CD4-positive, alpha-beta memory T cell (primary cell): ENCODE measurements around the gene MCU. TPM values are rescaled to one million over a fixed set of nuclear protein-coding genes. Genes with fewer than 3 reads are reported as not detected.
A peak's percentile ranks its signal among the peaks of the same experiment; 100 is the strongest.

Experiments used
- CTCF ChIA-PET: fragments of 350-600 bp; sonication (Branson Sonifier 250); formaldehyde crosslinking; loops from one replicate; lab custom pipeline; 2021; ENCODE audit warnings: inconsistent platforms; ENCODE audit not compliant: partially characterized antibody; lab: Charles Lee
- POLR2A ChIA-PET: fragments of 350-600 bp; sonication (Branson Sonifier 250); formaldehyde crosslinking; loops from one replicate; lab custom pipeline; 2021; ENCODE audit not compliant: partially characterized antibody; lab: Charles Lee
- DNase-seq, 5 donors: peaks; one replicate each; pipeline versions ENCODE4 v3.0.0 to v3.0.0-alpha.2; 2020 to 2022; ENCODE audit warnings: mixed read lengths in 1 of 5
- H3K27ac ChIP-seq: one replicate; pipeline ENCODE4 v1.7.0; 2013; ENCODE audit warnings: low read depth, low read length
- H3K27me3 ChIP-seq: 2 replicates; pipeline ENCODE4 v1.7.0; 2013; ENCODE audit warnings: mild to moderate bottlenecking, low read length, moderate library complexity; ENCODE audit not compliant: insufficient read depth
- H3K36me3 ChIP-seq: 2 replicates; pipeline ENCODE4 v1.7.0; 2013; ENCODE audit warnings: mild to moderate bottlenecking, low read length, moderate library complexity; ENCODE audit not compliant: insufficient read depth
- H3K4me1 ChIP-seq: 2 replicates; pipeline ENCODE4 v1.7.0; 2013; ENCODE audit warnings: mild to moderate bottlenecking, low read length, moderate library complexity; ENCODE audit not compliant: insufficient read depth
- H3K4me3 ChIP-seq, 2 donors: one replicate each; pipeline ENCODE4 v1.7.0; 2013; ENCODE audit warnings: low read length in 2 of 2, mild to moderate bottlenecking in 1 of 2
- H3K9me3 ChIP-seq, 2 donors: one replicate each; pipeline ENCODE4 v1.7.0; 2013; ENCODE audit warnings: low read length in 2 of 2, control low read depth in 1 of 2; ENCODE audit not compliant: control insufficient read depth in 1 of 2
- H3K27ac Mint-ChIP-seq, 7 donors: one replicate each; pipeline ENCODE4 v1.8.0; 2020 to 2021; ENCODE audit warnings: mixed read lengths in 7 of 7, mild to moderate bottlenecking in 6 of 7, inconsistent platforms in 3 of 7, moderate library complexity in 3 of 7
- H3K27me3 Mint-ChIP-seq, 2 donors: one replicate each; pipeline ENCODE4 v1.8.0; 2020 to 2021; ENCODE audit warnings: mixed read lengths in 2 of 2
- H3K36me3 Mint-ChIP-seq, 2 donors: one replicate each; pipeline ENCODE4 v1.8.0; 2020 to 2021; ENCODE audit warnings: mixed read lengths in 2 of 2, inconsistent platforms in 1 of 2, mild to moderate bottlenecking in 1 of 2
- H3K4me1 Mint-ChIP-seq, 4 donors: one replicate each; pipeline ENCODE4 v1.8.0; 2020 to 2021; ENCODE audit warnings: mixed read lengths in 4 of 4, mild to moderate bottlenecking in 1 of 4
- H3K4me3 Mint-ChIP-seq, 8 donors: one replicate each; pipeline ENCODE4 v1.8.0; 2020 to 2021; ENCODE audit warnings: mixed read lengths in 8 of 8, mild to moderate bottlenecking in 7 of 8, moderate library complexity in 6 of 8, inconsistent platforms in 3 of 8
- H3K9me3 Mint-ChIP-seq, 8 donors: one replicate each; pipeline ENCODE4 v1.8.0; 2020 to 2021; ENCODE audit warnings: mixed read lengths in 8 of 8, mild to moderate bottlenecking in 5 of 8, inconsistent platforms in 3 of 8, moderate library complexity in 1 of 8
- intact Hi-C: fragments of 100-400 bp; cut with micrococcal nuclease; formaldehyde crosslinking; loops from one replicate; pipeline ENCODE4 v1.15.1; 2023
- polyA plus RNA-seq, 2 donors: library from polyadenylated mRNA; unstranded; fragments of 300-500 nt; fragmentation: Illumina TruSeq; gene quantifications; one replicate each; pipeline ENCODE4 v1.2.3, GENCODE V29; 2021
- total RNA-seq, 2 experiments: library from RNA; stranded (reverse); gene quantifications; one replicate each; pipeline ENCODE4 v1.2.3, GENCODE V29; 2021

Gene MCU
- total and polyA plus RNA-seq, 4 experiments from 2014 or later = 8.8 to 16.4 (median 11.6) TPM

GRCh38 chr10:72812415-72812752 lies 120.4 kb downstream of the MCU start:
- ChIA-PET POLR2A (no interaction called here), CTCF (interaction anchor here (0.7 kb wide), 1 partner anchor 59 kb away, joined by 3 read pairs; no protein-coding TSS in a partner anchor)
- intact Hi-C loops = no loop called here
- H3K4me3 Mint-ChIP-seq = no peak overlapping the region
- no peak for DNase-seq
- H3K4me1 ChIP-seq = peaks cover 2% of the 10 kb centered on the region
- no peaks in the 10 kb centered on the region for H3K36me3 ChIP-seq
- no peaks in the 10 kb centered on the region for H3K27me3 Mint-ChIP-seq
- no peak overlapping the region for H3K27ac Mint-ChIP-seq
- no peak overlapping the region for H3K4me3 ChIP-seq
- no peak overlapping the region for H3K27ac ChIP-seq
- H3K9me3 Mint-ChIP-seq = peaks cover 0 to 3% (median 0%) of the 10 kb centered on the region in 8 donors
- H3K4me1 Mint-ChIP-seq = peaks cover 0 to 10% (median 6%) of the 10 kb centered on the region in 4 donors
- peaks cover 0 to 10% of the 10 kb centered on the region in 2 donors for H3K36me3 Mint-ChIP-seq
- H3K27me3 ChIP-seq = no peaks in the 10 kb centered on the region
- no peaks in the 10 kb centered on the region for H3K9me3 ChIP-seq

GRCh38 chr10:72812753-72813430 lies 120.9 kb downstream of the MCU start:
- H3K4me1 ChIP-seq = peaks cover 7% of the 10 kb centered on the region
- intact Hi-C loops = no loop called here
- peaks cover 0 to 3% (median 0%) of the 10 kb centered on the region in 8 donors for H3K9me3 Mint-ChIP-seq
- peaks cover under 1 to 10% (median 8%) of the 10 kb centered on the region in 4 donors for H3K4me1 Mint-ChIP-seq
- H3K9me3 ChIP-seq = no peaks in the 10 kb centered on the region
- DNase-seq = no peak
- no peaks in the 10 kb centered on the region for H3K27me3 ChIP-seq
- H3K4me3 Mint-ChIP-seq = no peak overlapping the region
- ChIA-PET CTCF (interaction anchor here (0.7 kb wide), 1 partner anchor 59 kb away, joined by 3 read pairs; no protein-coding TSS in a partner anchor), POLR2A (no interaction called here)
- H3K36me3 ChIP-seq = no peaks in the 10 kb centered on the region
- no peak overlapping the region for H3K4me3 ChIP-seq
- H3K27me3 Mint-ChIP-seq = no peaks in the 10 kb centered on the region
- H3K36me3 Mint-ChIP-seq = peaks cover 0 to 10% of the 10 kb centered on the region in 2 donors
- no peak overlapping the region for H3K27ac ChIP-seq
- H3K27ac Mint-ChIP-seq = peak overlapping the region in 1 of 7 donors; percentile 23

GRCh38 chr10:72814099-72814790 lies 122.3 kb downstream of the MCU start:
- intact Hi-C loops = no loop called here
- H3K27me3 ChIP-seq = no peaks in the 10 kb centered on the region
- Mint-ChIP-seq H3K27ac (no peak overlapping the region), H3K27me3 (no peaks in the 10 kb centered on the region), H3K4me1 (peaks cover 13 to 21% (median 15%) of the 10 kb centered on the region in 4 donors), H3K9me3 (no peaks in the 10 kb centered on the region), H3K4me3 (no peak overlapping the region), H3K36me3 (peaks cover 0 to 5% of the 10 kb centered on the region in 2 donors)
- H3K9me3 ChIP-seq = no peaks in the 10 kb centered on the region
- H3K27ac ChIP-seq = no peak overlapping the region
- ChIA-PET CTCF (no interaction called here), POLR2A (no interaction called here)
- no peak for DNase-seq
- peaks cover 20% of the 10 kb centered on the region for H3K4me1 ChIP-seq
- no peaks in the 10 kb centered on the region for H3K36me3 ChIP-seq
- H3K4me3 ChIP-seq = no peak overlapping the region

- Mint-ChIP-seq H3K27ac (no peak overlapping the region), H3K36me3 (peaks cover 0 to 2% of the 10 kb centered on the region in 2 donors), H3K4me3 (no peak overlapping the region), H3K27me3 (no peaks in the 10 kb centered on the region), H3K9me3 (no peaks in the 10 kb centered on the region), H3K4me1 (peaks cover 10 to 21% (median 12%) of the 10 kb centered on the region in 4 donors)
- no peak for DNase-seq
- intact Hi-C loops = no loop called here
- Histone ChIP-seq H3K36me3 (no peaks in the 10 kb centered on the region), H3K27ac (no peak overlapping the region), H3K4me3 (no peak overlapping the region), H3K9me3 (no peaks in the 10 kb centered on the region), H3K4me1 (peaks cover 20% of the 10 kb centered on the region), H3K27me3 (no peaks in the 10 kb centered on the region)
- ChIA-PET POLR2A (interaction anchor here (1.4 kb wide), 1 partner anchor 10 kb away, joined by 4 read pairs; no protein-coding TSS in a partner anchor), CTCF (no interaction called here)
Measured at GRCh38 chr10:72816565-72816964, 124.6 kb downstream of the MCU start.

- Histone ChIP-seq H3K27me3 (no peaks in the 10 kb centered on the region), H3K4me3 (no peak overlapping the region), H3K9me3 (no peaks in the 10 kb centered on the region), H3K27ac (no peak overlapping the region), H3K36me3 (no peaks in the 10 kb centered on the region), H3K4me1 (peaks cover 20% of the 10 kb centered on the region)
- H3K4me1 Mint-ChIP-seq = peaks cover 10 to 21% (median 12%) of the 10 kb centered on the region in 4 donors
- H3K27me3 Mint-ChIP-seq = no peaks in the 10 kb centered on the region
- ChIA-PET CTCF (no interaction called here), POLR2A (no interaction called here)
- DNase-seq = no peak
- H3K27ac Mint-ChIP-seq = peak overlapping the region in 2 of 7 donors; percentile 9 to 76
- H3K9me3 Mint-ChIP-seq = peaks cover 0 to 4% (median 0%) of the 10 kb centered on the region in 8 donors
- intact Hi-C loops = no loop called here
- H3K36me3 Mint-ChIP-seq = peaks cover 0 to 6% of the 10 kb centered on the region in 2 donors
- H3K4me3 Mint-ChIP-seq = peak overlapping the region in 2 of 8 donors; percentile 29 to 45
Measured at GRCh38 chr10:72818076-72818475, 126.1 kb downstream of the MCU start.

GRCh38 chr10:72819053-72819452 lies 127.1 kb downstream of the MCU start:
- Mint-ChIP-seq H3K27ac (no peak overlapping the region), H3K36me3 (peaks cover 0 to 6% of the 10 kb centered on the region in 2 donors), H3K9me3 (peaks cover 0 to 4% (median 0%) of the 10 kb centered on the region in 8 donors), H3K4me3 (no peak overlapping the region), H3K27me3 (no peaks in the 10 kb centered on the region), H3K4me1 (peaks cover 10 to 21% (median 12%) of the 10 kb centered on the region in 4 donors)
- H3K4me3 ChIP-seq = no peak overlapping the region
- ChIA-PET POLR2A (no interaction called here), CTCF (no interaction called here)
- H3K9me3 ChIP-seq = no peaks in the 10 kb centered on the region
- no peak overlapping the region for H3K27ac ChIP-seq
- intact Hi-C loops = no loop called here
- peaks cover 20% of the 10 kb centered on the region for H3K4me1 ChIP-seq
- H3K36me3 ChIP-seq = no peaks in the 10 kb centered on the region
- H3K27me3 ChIP-seq = no peaks in the 10 kb centered on the region
- DNase-seq = no peak

GRCh38 chr10:72821606-72822005 lies 129.7 kb downstream of the MCU start:
- DNase-seq = no peak
- no peak overlapping the region for H3K4me3 Mint-ChIP-seq
- Histone ChIP-seq H3K36me3 (no peaks in the 10 kb centered on the region), H3K4me1 (peaks cover 20% of the 10 kb centered on the region), H3K4me3 (no peak overlapping the region), H3K27me3 (no peaks in the 10 kb centered on the region), H3K9me3 (no peaks in the 10 kb centered on the region), H3K27ac (no peak overlapping the region)
- H3K36me3 Mint-ChIP-seq = peaks cover 0 to 6% of the 10 kb centered on the region in 2 donors
- no peak overlapping the region for H3K27ac Mint-ChIP-seq
- POLR2A ChIA-PET = no interaction called here
- peaks cover 10 to 21% (median 12%) of the 10 kb centered on the region in 4 donors for H3K4me1 Mint-ChIP-seq
- H3K9me3 Mint-ChIP-seq = peaks cover 0 to 4% (median 0%) of the 10 kb centered on the region in 8 donors
- H3K27me3 Mint-ChIP-seq = no peaks in the 10 kb centered on the region
- CTCF ChIA-PET = no interaction called here
- intact Hi-C loops = no loop called here
